Aorta (tissue), 5 donors: ENCODE data around the gene NCOA6. TPM values are rescaled to one million over a fixed set of nuclear protein-coding genes. Genes with fewer than 3 reads are reported as not detected.

Experiments
- ATAC-seq: fragments of 200-7000 bp; cut with Tn5 transposase; one replicate; pipeline ENCODE4 v1.9.1; 2022; ENCODE audit warnings: moderate library complexity; ENCODE audit not compliant: low FRiP score
- DNase-seq, 2 donors: peaks; one replicate each; pipeline ENCODE4 v3.0.0-alpha.2; 2020
- H3K27ac ChIP-seq, 2 donors: one replicate each; pipeline ENCODE4 v1.5.1; 2013; ENCODE audit warnings: low read length in 2 of 2, mild to moderate bottlenecking in 2 of 2, moderate library complexity in 2 of 2, control low read depth in 1 of 2, inconsistent platforms in 1 of 2, low read depth in 1 of 2
- H3K27me3 ChIP-seq, 2 donors: one replicate each; pipeline ENCODE4 v1.6.1; 2013; ENCODE audit warnings: control low read depth in 1 of 2, low read length in 1 of 2, mild to moderate bottlenecking in 1 of 2, moderate library complexity in 1 of 2; ENCODE audit not compliant: insufficient read depth in 2 of 2, control insufficient read depth in 1 of 2
- H3K36me3 ChIP-seq, 2 donors: one replicate each; pipeline ENCODE4 v1.6.1; 2013; ENCODE audit warnings: control low read depth in 1 of 2, low read length in 1 of 2, mild to moderate bottlenecking in 1 of 2; ENCODE audit not compliant: insufficient read depth in 2 of 2, control insufficient read depth in 1 of 2
- H3K4me1 ChIP-seq, 2 donors: one replicate each; pipeline ENCODE4 v1.6.1; 2013; ENCODE audit warnings: low read length in 2 of 2, control low read depth in 1 of 2, mild to moderate bottlenecking in 1 of 2, moderate library complexity in 1 of 2; ENCODE audit not compliant: insufficient read depth in 2 of 2, control insufficient read depth in 1 of 2
- H3K4me3 ChIP-seq, 2 donors: one replicate each; pipeline ENCODE4 v1.5.1; 2013; ENCODE audit warnings: low read length in 2 of 2, control low read depth in 1 of 2, mild to moderate bottlenecking in 1 of 2
- H3K9me3 ChIP-seq: one replicate; pipeline ENCODE4 v1.6.1; 2013; ENCODE audit warnings: mild to moderate bottlenecking, low read length; ENCODE audit not compliant: control insufficient read depth
- WGBS, 2 donors: extraction: QIAGEN DNeasy Blood & Tissue Kit; methylation state at CpG; one replicate each; pipeline ENCODE4 v1.1.7; 2013; 5-methylcytosine and 5-hydroxymethylcytosine counted together
- intact Hi-C, 2 donors: fragments of 100-400 bp; cut with DNase I; formaldehyde crosslinking; loops; one replicate each; pipeline versions ENCODE4 v1.14.2 to v1.15.0; 2022
- polyA plus RNA-seq, 2 donors: library from polyadenylated mRNA; stranded (reverse); fragments of 200-250 nt; gene quantifications; one replicate each; pipeline ENCODE4 v1.2.3, GENCODE V29; 2013
- total RNA-seq, 2 donors: library from RNA; stranded (reverse); fragmentation: NEBNext Ultra II Directional; extraction: Animal tissue kit (Norgen Biotek cat#: 25700); gene quantifications; one replicate each; pipeline ENCODE4 v1.2.1, GENCODE V29; 2021
- donor health status: healthy with polysubstance abuse.
- donor health status: Bipolar disorder and iron deficiency.
- donor health status: DM: no; HTN: no; CAD: no.
- donor health status: DM: no; HTN: no; CAD: no.
- donor health status: DM: yes; HTN: yes; CAD: no.

NCOA6 gene
- total and polyA plus RNA-seq, 4 donors: 10.2 to 28.1 (median 17.4) TPM

DNA sequence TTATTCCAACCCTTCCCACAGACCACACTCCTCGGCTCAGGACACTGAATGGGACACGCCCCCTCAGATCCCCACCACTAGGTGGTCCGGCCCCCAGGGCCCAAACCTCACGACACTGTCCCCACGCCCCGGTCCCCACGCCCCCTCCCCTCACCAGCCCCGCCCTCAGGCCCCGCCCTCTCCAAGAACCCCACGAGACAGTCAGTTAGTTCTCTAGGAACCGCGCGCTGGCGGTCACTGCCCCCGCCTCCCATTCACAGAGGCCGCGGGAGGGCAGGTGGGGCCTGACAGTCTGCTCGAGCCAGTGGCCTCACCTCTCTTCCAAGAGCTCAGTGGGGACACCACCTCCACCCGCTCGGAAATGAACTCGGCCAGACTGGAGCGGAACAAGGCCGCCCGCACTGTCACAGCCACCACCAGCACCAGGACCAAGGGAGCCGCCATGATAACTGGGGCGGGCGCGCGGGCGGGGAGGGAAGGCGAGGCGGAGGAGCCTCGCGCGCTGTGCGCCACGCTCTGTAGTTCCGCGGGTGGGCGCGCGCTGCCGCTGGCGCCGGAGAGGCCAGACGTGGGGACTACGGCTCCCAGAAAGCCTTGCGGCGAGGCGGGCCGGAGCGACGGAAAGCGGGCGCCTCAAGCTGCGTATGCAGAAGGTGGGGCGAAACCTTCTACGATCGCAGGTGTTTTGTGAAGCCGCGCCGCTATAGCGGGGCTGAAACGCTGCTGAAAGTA, 148.6 kb downstream of the NCOA6 start, which contains the start of gene PIGU:
TSS of gene PIGU (minus strand) at position 451 of the 732 bp plus-strand sequence. CDS start at position 444, 7 bp downstream.
- Histone ChIP-seq H3K4me3 (peak within 1 kb of the TSS; percentile 73 to 98), H3K4me1 (no peaks in the 10 kb centered on the region), H3K27me3 (no peaks in the 10 kb centered on the region), H3K27ac (peak within 1 kb of the TSS in 1 of 2 donors; percentile 49), H3K9me3 (no peaks in the 10 kb centered on the region), H3K36me3 (no peaks in the 10 kb centered on the region)
- intact Hi-C loops: no loop called here
- 0 to 1% methylated on average over 63 to 64 of the region's 64 CpGs for WGBS, 2 donors
- DNase-seq (peak; percentile 97 to 99), ATAC-seq (peak; percentile 99)

DNA sequence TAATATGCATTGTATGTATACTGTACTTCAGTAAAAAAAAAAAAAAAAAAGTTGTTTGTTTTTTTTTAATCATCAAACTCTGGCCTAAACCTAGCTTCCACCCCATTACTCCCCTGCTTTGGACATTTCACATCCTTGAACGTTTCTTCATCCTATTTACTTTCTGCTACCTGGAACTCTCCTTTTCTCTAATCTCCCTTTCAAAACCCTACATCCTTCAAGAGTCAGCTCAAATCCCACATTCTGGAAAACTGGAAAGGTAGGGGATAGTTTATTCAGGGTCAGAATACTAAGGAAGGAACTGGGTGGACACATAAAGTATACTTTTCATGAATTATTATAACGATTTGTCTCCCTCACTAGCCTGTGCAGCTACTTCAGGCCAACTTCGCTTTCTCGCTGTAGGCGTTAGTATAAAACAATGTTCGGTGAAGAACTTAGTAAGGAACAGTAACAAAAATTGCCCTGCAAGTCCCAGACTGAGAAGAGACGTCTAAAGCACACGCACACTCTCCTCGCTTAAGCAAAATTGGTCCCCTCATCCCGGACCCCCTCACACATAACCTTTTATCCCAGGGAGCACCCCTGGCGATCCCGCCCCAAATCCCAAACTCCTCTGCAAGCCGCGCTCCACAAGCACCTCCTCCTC, 149.3 kb downstream of the NCOA6 start:
- no peak for DNase-seq
- no peak for ATAC-seq
- WGBS, 2 donors: 1% methylated on average over 14 of the region's 14 CpGs
- Histone ChIP-seq H3K4me3 (peak overlapping the region in 1 of 2 donors; percentile 98), H3K9me3 (no peaks in the 10 kb centered on the region), H3K27me3 (no peaks in the 10 kb centered on the region), H3K36me3 (no peaks in the 10 kb centered on the region), H3K27ac (no peak overlapping the region), H3K4me1 (no peaks in the 10 kb centered on the region)
- intact Hi-C loops: no loop called here

DNA sequence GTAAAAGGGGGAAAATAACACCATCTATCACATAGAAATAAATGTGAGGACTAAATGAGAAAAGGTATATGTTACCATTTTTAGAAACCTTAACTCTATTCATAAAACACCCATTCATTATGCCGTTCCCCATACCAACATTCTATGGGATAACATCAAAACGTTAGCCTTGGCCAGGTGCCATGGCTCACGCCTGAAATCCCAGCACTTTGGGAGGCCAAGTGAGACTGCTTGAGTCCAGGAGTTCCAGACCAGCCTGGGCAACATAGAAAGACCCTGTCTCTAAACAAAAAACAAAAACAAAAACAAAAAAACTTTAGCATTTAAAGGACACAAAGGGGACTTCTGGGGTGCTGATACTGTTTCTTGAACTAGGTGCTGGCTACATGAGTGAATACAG, 149.9 kb downstream of the NCOA6 start:
- Histone ChIP-seq H3K36me3 (no peaks in the 10 kb centered on the region), H3K9me3 (no peaks in the 10 kb centered on the region), H3K4me1 (no peaks in the 10 kb centered on the region), H3K4me3 (no peak overlapping the region), H3K27ac (no peak overlapping the region), H3K27me3 (no peaks in the 10 kb centered on the region)
- ATAC-seq: no peak
- intact Hi-C loops: no loop called here
- 14 to 17% methylated on average over 3 of the region's 3 CpGs for WGBS, 2 donors
- no peak for DNase-seq

DNA sequence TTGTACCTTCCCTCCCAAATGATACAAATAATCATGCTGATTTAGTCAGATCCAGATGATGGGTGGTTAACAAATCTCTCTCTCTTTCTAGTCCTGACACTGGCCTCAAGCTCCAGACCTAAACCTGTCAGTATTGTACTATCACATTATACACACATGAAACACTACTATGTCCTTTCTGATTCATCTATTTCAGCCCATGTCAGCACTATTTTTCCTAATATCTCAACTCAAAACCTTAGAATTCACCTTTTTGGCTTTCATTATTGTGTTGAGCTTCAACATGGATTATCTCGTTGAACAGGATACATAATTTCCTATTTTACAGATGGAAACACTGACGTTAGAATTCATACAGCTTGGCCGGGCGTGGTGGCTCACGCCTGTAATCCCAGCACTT, 152.0 kb downstream of the NCOA6 start:
- H3K9me3 ChIP-seq: no peaks in the 10 kb centered on the region
- no peak for ATAC-seq
- no peaks in the 10 kb centered on the region for H3K4me1 ChIP-seq
- H3K27me3 ChIP-seq: no peaks in the 10 kb centered on the region
- H3K4me3 ChIP-seq: no peak overlapping the region
- 94 to 95% methylated on average over 5 of the region's 5 CpGs for WGBS, 2 donors
- no peak for DNase-seq
- intact Hi-C loops: no loop called here
- no peaks in the 10 kb centered on the region for H3K36me3 ChIP-seq
- no peak overlapping the region for H3K27ac ChIP-seq

DNA sequence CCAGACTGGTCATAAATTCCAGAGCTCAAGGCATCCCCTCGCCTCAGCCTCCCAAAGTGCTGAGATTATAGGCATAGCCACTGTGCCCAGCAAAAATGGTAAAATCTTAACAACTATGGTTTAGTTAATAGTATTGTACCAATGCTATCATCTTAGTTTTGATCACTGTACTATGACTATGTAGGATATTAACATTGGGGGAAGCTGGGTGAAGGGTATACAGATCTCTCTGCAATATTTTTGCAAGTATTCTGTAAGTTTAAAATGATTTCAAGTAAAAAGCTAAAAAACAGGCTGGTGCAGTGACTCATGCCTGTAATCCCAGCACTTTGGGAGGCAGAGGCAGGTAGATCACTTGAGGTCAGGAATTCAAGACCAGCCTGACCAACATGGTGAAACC, 156.4 kb downstream of the NCOA6 start:
- Histone ChIP-seq H3K9me3 (no peaks in the 10 kb centered on the region), H3K27me3 (no peaks in the 10 kb centered on the region), H3K36me3 (no peaks in the 10 kb centered on the region), H3K4me3 (no peak overlapping the region), H3K4me1 (no peaks in the 10 kb centered on the region), H3K27ac (no peak overlapping the region)
- intact Hi-C loops: no loop called here
- 88 to 95% methylated on average over 1 of the region's 1 CpG for WGBS, 2 donors
- ATAC-seq (no peak), DNase-seq (no peak)

Other genes starting within 250 kb of the NCOA6 start
- gene PIGU, start 148.6 kb downstream of the NCOA6 start, total RNA-seq: 10 to 100 TPM; 10.1 to 11.0 TPM
- 10 to 100 TPM in 1 of 2 donors, 1 to 10 TPM in 1; 6.5 to 17.3 TPM for gene PIGU, start 148.6 kb downstream of the NCOA6 start, polyA plus RNA-seq
- gene TP53INP2, start 121.3 kb downstream of the NCOA6 start, total RNA-seq: 10 to 100 TPM; 12.9 to 29.7 TPM
- gene TP53INP2, start 121.3 kb downstream of the NCOA6 start, polyA plus RNA-seq: 10 to 100 TPM; 11.3 to 28.3 TPM
- gene GGT7, start 47.2 kb upstream of the NCOA6 start, total RNA-seq: 10 to 100 TPM; 22.3 to 27.1 TPM
- 10 to 100 TPM in 1 of 2 donors, 1 to 10 TPM in 1; 7.5 to 41.3 TPM for gene GGT7, start 47.2 kb upstream of the NCOA6 start, polyA plus RNA-seq
- gene ACSS2, start 51.0 kb upstream of the NCOA6 start, total RNA-seq: 10 to 100 TPM; 64.8 to 87.4 TPM
- gene ACSS2, start 51.0 kb upstream of the NCOA6 start, polyA plus RNA-seq: 10 to 100 TPM; 59.4 to 99.0 TPM
- gene GSS, start 130.2 kb upstream of the NCOA6 start, total RNA-seq: 10 to 100 TPM; 22.9 to 24.3 TPM
- gene GSS, start 130.2 kb upstream of the NCOA6 start, polyA plus RNA-seq: 10 to 100 TPM; 12.9 to 31.5 TPM
- under 1 TPM; 0.57 to 0.88 TPM for gene MYH7B, start 130.2 kb upstream of the NCOA6 start, total RNA-seq
- gene MYH7B, start 130.2 kb upstream of the NCOA6 start, polyA plus RNA-seq: 1 to 10 TPM in 1 of 2 donors, under 1 TPM in 1; 0.13 to 4.6 TPM